NCI-H1048 (cell line): Measurements from ENCODE around the gene VWF.

Source experiments
- DNase-seq: peaks from one replicate; lab custom pipeline; 2025; lab: John Stamatoyannopoulos, UW

The VWF gene

GRCh38 chr12:5947006-5947405, 177.5 kb downstream of the VWF start:
- DNase-seq, result no peak

- DNase-seq, result no peak
These were observed 178.1 kb downstream of the VWF start for GRCh38 chr12:5946388-5946787.

DNA sequence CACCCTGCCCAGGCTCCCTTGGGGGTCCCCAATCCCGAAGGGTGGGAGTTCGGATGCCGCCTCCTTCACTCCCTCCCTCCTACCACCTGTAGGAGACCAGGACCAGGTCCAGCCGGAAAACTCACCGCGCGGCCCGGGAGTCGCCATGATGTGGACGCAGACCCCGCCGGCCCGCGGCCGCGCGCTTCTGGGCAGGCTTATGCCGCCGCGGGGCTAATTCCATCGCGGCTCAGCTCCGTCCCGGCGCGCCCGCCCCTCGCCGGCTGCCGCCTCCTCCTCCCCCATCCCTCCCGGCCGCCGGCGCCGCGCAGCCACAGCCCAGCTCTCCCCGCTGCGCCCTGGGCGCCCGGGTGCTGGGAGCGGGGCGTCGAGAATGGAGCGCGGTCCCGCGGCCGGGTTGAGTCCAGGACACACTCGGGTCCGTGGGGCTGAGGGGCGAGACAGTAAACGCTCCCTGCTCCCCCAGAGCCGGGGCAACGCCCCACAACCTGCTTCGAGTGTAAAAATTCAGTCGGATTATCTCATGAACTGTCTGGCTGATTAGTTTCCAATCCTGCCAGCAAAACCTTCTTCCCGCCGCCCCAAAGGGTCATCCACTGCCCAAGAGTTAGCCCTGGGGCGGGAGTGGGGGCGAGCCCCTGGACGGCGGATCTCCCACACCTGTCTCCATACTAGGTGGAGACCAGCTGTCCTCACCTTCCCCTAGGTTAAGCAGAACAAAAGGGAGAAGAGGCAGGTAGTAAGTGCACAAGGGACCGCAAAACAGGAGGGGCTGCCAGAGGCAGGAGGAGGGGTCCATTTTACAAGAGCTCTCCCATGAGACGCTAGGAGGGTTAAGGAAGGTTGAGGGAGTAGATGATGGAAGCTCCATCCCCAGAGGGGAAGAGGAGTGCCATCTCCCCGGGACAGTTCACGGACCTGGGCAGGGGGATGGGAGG, 179.1 kb downstream of the VWF start, which contains the start of gene ANO2:
ANO2 (minus strand) TSS at position 189 of the 938 bp plus-strand sequence; CDS start at position 147, 42 bp downstream.
- peak; percentile 2 for DNase-seq

DNA sequence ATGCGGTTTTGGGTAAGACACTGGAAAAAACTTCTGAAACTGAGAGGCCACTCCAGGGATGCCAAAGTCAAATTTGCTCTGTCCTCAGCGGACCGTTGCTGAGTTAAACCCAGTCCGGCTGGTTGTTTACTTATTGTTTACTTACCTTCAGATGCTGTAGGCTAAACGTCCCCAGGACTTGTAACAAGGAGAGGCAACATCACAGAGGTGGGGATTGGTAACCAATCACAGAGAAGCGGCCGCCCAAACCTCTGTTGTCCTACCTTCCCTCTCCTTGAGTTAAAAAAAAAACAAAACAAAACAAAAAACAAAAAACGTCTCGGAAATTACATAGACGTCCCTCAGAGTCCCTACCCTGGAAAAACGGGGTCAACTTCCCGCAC, 179.8 kb downstream of the VWF start:
- DNase-seq, result no peak

- DNase-seq, result no peak
These were observed 180.4 kb downstream of the VWF start for GRCh38 chr12:5944053-5944452.

DNA sequence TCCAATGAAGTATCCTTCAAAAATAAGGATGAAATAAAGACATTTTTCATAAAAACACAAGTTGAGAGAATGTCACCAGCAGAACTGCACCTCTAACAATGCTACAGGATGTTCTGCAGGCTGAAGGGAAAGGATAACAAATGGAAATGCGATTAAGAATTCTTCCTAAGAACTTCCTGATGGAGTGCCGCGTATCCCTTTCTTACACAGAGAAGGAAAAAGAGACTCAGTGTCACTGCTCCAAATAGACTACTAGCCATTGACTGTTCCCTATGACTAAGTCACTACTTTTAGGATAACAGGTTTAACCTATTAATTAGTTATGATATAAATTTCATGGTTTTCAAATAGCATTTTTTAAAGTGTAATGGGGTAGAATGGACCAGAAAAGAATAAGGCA, 182.6 kb downstream of the VWF start:
- no peak for DNase-seq

DNA sequence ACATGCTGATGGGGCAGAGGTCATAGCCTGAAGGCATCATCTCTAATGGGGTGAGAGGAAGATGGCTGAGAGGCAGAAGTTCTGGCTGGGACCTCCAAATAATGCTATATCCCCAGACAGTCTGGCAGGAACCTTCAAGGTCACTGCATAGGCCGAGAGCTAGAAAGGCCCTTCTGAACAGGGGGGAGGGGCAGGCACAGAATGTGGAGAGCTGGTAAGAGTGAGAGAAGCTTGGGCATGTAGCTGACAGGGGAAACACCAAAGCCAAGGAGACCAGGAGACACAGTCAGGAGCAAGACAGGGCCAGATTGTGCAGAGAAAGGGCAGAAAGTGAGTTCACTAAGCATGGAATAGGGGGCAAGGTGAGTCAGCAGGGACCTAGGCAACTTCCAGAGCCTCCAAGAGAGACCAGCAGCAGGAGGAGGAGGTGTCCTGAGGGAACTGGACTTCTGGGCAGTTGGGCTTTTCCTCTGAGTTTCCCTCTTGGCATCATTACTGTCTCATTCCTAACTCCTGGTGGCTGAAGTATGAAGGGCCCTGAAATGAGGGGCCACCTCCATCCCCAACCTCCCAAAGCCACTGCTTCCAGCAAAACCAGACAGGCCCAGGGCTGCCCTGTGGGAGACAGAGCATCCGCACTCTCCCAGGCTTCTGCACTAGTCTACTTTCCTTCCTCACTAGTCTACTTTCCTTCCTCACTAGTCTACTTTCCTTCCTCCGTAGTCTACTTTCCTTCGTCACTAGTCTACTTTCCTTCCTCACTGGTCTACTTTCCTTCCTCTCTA, 196.5 kb downstream of the VWF start:
- no peak for DNase-seq

DNA sequence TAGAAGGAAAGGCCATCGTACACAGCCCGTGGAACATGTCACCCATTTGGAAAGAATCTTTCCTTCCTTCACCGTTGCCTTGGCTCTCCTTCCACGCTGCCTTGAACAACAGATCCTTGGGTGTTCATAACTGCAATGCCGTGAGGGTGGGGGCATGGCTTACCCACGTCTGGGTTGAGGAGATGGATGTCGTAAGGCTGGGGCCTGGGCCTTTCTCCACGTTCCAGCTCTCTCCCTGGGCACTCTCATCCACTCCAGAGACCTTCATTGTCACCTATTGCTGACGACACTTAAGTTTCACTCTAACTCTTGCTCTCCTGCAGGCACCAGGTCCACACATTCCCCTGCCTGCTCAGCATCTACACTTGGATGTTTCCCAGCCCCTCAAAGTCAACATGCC, 198.8 kb downstream of the VWF start:
- no peak for DNase-seq

- DNase-seq, result no peak
These were observed 200.1 kb downstream of the VWF start for GRCh38 chr12:5924342-5924741.

DNA sequence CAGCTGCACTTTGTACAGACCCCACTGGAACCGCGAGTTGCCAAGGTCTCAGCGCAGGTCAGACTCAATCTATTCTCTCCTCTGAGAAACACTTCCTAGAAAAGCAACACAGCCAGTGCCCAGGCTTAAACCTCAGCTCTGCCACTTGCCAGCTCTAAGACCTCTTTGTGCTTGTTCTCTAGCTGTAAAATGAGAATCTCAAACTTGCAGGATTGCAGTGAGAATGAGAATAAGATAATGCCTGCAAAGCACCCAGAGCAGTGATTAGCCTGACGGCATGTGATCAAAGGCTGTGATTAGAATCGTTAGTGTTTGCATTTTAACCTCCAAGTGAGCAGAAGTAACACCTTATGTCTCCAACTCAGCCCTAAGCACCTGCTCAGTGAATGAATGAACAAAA, 200.7 kb downstream of the VWF start:
- DNase-seq, result no peak

GRCh38 chr12:5923043-5923605, 201.3 kb downstream of the VWF start:
- DNase-seq, result no peak

GRCh38 chr12:5921966-5922899, 202.2 kb downstream of the VWF start:
- no peak for DNase-seq

DNA sequence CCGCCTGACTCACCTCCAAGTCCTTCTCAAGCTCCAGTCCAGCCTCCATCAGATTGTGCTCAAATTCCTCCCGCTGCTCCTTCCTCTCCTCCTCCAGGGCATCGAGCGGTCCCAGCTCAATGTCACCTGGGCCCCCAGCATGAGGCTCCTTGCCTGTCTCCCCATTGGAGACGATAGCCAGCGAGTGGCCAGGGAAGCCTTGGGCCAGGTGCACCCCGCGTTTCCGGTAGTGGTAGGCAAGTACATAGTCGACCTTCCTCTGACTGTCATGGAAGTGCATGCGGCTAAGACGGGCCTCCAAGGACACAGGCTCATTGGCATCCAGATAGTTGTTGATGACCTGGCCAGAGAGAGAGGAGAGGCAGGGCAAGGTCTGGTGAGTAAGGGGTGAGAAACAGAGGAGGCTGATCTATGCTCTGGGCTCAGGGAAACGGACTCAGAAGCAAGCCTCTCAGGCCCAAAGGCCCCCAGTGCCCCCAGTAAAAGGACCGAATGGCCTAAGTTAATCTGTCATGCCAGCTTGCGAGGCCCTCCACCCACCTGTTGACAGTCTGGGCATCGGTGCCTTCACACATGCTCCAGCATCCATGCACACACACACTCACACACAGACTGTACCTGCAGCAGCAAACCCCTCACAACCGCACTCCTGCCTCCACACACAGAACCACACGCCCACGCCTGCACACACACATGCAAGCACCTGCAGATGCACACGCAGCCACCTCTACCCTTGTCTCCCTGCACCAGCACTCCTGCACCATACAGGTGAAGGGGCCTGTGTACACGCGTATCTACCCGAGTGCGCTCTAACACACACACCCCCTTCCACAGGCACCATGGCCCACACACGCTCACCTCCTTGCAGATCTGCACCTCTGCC, 203.2 kb downstream of the VWF start:
- DNase-seq, result no peak

GRCh38 chr12:5916785-5917290, 207.6 kb downstream of the VWF start:
- no peak for DNase-seq

DNA sequence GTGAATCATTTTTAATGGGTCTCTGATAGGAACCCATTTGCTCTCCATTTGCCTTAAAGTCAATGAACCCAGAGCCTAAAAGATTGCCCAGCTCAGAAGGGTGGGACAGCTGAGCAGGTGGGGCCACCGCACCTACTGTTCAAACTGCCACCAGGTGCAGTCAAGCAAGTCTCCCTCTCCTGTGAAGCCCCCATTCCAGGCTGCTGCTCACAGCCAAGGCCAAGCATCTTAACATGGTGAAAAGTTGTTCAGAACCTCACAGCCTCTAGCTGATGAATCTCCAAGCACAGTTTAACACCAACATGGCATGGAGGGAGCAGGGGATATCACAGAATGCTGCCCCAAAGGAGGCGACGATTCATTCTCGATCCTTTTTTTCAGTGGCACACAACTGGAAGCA, 209.0 kb downstream of the VWF start:
- no peak for DNase-seq

GRCh38 chr12:5914387-5915149, 209.9 kb downstream of the VWF start:
- DNase-seq, result no peak

- DNase-seq, result no peak
These were observed 211.1 kb downstream of the VWF start for GRCh38 chr12:5913387-5913786.

GRCh38 chr12:5912437-5913334, 211.8 kb downstream of the VWF start:
- DNase-seq, result no peak

GRCh38 chr12:5912011-5912410, 212.5 kb downstream of the VWF start:
- DNase-seq, result no peak
